Measurements from ENCODE around the gene OGG1.

Gene OGG1

DNA sequence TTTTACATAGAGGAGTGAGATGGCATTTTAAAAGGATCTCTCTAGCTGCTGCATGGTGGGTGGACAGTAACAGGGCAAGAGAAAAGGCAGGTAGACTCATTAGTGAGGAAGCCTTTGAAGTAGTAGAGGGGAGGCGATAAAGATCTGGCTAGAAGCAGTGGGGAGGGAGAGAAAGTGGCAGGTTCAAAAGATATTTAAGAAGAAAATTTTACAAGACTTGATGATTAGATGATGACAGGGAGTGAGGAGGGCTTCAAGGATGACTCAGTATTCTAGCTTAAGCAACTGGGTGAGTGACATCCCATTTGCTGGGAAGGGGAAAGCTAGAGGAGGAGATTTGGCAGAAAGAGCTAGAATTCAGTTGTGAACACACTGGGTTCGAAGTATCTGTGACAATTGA lies 22.0 kb upstream of the OGG1 start:
- no peak overlapping the region for H3K27ac ChIP-seq
- TF ChIP-seq, protein P1, sequence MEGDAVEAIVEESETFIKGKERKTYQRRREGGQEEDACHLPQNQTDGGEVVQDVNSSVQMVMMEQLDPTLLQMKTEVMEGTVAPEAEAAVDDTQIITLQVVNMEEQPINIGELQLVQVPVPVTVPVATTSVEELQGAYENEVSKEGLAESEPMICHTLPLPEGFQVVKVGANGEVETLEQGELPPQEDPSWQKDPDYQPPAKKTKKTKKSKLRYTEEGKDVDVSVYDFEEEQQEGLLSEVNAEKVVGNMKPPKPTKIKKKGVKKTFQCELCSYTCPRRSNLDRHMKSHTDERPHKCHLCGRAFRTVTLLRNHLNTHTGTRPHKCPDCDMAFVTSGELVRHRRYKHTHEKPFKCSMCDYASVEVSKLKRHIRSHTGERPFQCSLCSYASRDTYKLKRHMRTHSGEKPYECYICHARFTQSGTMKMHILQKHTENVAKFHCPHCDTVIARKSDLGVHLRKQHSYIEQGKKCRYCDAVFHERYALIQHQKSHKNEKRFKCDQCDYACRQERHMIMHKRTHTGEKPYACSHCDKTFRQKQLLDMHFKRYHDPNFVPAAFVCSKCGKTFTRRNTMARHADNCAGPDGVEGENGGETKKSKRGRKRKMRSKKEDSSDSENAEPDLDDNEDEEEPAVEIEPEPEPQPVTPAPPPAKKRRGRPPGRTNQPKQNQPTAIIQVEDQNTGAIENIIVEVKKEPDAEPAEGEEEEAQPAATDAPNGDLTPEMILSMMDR (conservative IDR thresholded peaks at IDR 0.05), result no peak

DNA sequence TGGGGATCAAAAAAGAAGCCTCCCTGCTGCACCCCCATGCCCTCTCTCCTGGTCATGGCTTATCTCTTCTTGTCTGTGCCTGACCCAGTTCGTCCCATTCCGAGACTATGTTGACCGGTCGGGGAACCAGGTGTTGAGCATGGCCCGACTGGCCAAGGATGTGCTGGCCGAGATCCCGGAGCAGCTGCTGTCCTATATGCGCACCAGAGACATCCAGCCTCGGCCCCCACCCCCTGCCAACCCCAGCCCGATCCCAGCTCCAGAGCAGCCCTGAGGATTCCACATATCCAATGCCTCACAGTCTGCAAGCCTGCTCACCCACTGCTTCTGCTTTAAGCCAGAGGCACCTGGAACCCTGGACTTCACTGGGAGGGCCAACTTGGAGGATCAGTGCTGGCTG lies 20.3 kb upstream of the OGG1 start:
- H3K27ac ChIP-seq, result no peak overlapping the region

DNA sequence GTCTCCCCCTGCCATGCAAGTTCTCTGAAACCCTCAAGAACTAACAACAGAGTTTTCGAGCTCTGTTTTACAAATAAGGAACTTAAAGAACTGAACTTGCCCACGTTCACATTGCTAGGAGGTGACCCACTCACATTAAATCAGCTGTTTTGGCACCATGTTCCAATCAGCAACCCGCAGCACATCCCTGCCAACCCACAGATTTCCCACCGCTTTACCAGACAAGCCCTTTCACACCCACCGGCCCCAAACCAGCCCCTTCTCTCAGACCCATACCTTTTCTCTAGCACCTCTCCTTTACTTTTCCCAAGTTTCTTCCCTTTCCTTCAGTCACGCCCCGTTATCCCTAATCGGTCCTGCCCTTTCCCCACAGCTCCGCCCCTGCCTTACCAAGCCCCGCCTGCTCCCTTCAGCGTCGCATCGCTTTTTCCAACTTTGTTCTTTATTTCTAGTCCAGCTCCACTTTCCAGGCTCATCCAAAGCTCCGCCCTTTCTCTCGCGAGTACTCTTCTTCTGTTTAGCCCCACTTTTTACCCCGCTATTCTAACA lies 19.0 kb upstream of the OGG1 start:
- peak overlapping the region; percentile 99 for H3K27ac ChIP-seq
- TF ChIP-seq, protein P1 (conservative IDR thresholded peaks at IDR 0.05), result no peak

More for the DNA sequence above, 20.3 kb upstream of the OGG1 start:
- TF ChIP-seq, protein P1 (conservative IDR thresholded peaks at IDR 0.05), result no peak

DNA sequence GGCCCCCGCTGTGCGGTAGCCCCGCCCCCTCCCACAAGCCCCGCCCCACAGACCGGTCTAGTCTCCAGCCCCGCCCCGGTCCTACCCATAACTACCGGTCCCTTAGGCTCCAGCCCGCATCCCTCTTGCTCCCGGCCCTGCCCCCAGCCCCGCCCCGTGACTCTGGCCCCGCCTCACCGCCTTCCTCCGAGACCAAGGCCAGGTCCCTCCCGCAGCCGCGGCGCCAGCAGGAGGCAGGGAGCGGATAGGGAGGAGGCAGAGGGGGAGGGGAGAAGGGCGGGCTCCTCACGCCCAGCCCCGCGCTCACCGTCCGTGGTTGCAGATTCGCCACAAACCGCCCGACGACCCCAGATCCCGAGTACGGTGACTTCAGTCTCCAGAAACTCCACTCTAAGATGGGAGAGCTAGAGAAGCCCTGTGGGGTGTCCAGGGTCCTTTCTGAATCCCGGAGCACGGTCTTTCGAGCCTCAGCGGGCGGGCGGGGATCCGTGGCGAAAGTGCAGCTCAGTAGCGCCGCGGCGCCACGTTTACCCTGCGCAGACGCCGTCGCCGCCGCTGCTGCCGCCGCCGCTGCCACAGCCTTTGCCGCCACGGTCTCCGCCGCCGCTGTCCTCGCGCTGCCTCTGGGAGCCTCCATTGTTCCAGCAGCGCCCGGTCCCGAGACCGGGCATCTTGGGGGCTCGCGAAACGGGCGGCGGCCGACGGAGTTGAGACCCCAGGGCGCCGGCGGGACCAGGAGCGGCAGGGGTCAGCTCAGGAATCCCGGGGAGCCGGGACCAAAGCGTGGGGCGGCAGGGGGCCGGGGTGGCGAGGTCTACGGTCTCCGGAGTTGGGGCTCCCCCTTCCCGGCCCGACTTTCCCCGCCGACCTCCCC lies 18.3 kb upstream of the OGG1 start, which contains the start of gene BRPF1:
Gene BRPF1 (plus strand): TSS at position 530 of the 874 bp plus-strand sequence. CDS start 2,406 bp downstream, outside the sequence.
- TF ChIP-seq, protein P1 (conservative IDR thresholded peaks at IDR 0.05), result no peak
- H3K27ac ChIP-seq, result peak within 1 kb of the TSS; percentile 99

DNA sequence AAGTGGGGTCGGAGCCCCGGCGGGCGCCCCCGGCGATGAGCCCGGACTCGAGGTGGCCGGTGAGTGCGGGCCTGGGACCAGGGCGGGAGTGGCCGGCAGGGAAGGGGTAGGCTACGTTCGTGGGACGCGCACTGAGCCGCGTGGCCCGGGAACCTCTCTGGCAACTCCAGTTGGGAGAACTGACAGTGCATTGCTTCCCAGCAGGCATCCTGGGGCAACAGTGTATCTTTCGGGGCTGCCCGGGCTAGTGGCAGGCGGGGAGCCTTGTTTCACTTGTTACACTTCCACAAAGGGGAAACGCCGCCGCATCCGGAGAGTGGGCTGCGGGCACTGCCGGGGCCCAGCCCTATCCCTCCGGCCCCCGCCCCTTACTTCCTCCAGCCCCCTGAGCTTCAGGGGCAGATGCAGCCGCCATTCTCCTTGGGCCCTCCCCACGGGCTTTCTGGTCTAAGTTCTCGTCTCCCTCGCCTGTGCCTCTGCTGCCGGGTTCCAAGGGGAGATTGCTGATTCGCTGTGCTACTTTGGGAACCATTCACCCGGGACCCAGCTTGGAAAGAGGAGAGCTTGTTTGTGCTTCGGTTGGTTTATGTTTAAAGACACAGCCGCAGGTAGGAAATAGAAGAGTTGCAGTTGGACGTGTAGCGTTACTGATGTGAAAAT lies 17.5 kb upstream of the OGG1 start:
- TF ChIP-seq, protein P1 (conservative IDR thresholded peaks at IDR 0.05), result no peak
- peak overlapping the region; percentile 99 for H3K27ac ChIP-seq

DNA sequence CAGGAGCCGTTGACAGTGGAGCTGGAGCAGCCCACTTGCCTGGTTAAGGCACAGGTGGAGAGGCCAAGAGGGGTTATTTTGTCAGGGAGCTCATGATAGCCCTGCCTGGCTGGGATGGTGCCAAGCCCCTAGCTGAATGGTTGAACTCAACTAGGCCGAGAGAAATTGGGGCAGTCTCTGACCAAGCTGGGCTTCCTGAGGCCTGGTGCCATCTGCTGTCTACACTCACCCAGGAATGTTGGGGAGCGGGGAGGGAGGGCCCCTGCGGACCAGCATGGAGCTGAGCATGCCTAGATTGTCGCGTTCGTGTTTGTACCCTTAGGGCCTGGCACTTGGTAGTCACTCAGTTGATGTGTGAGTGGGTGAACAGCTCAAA lies 17.0 kb upstream of the OGG1 start:
- peak overlapping the region; percentile 99; the same call in 1 of the 2 replicates for H3K27ac ChIP-seq
- TF ChIP-seq, protein P1 (conservative IDR thresholded peaks at IDR 0.05), result no peak

DNA sequence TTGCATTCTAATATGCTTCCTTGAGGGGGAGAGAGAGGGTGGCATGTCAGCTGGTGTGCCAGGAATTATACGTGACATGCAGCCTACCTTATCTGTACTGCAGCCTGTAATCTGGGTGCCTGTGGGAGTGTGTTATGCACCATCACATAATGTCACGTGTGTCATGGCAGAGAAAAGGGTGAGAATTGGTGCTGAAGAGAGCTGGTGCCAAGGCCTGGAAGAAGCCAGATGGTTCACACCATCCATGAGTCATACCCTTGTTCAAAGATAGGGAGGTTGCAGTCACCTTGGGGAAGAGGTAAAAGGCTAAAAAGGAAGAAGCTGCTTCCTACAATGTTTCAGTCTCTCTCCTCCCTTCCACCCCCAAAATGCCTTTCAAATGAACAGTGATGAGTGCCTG lies 12.9 kb upstream of the OGG1 start:
- no peak overlapping the region for H3K27ac ChIP-seq
- TF ChIP-seq, protein P1 (conservative IDR thresholded peaks at IDR 0.05), result no peak
